ENCODE data around the gene HID1. TPM values are rescaled to one million over a fixed set of nuclear protein-coding genes. Genes with fewer than 3 reads are reported as not detected.

HID1 gene
- total and polyA plus RNA-seq, 2 of the 4 experiments (the other 2 are of a cell fraction): 0.18 to 1.7 TPM

DNA sequence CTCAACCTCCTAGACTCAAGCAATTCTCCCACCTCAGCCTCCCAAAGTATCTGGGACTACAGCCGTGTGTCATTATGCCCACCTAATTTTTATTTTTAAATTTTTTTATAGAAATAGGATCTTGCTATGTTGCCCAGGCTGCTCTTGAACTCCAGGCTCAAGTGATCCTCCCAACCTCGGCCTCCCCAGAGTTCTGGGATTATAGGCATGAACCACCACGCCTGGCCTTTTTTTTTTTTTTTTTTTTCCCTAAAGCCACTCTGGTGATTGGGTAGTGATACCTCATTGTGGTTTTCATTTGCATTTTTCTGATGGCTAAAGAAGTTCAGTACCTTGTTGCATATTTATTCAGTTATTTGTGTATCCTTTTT is 13.6 kb upstream of the HID1 start:
- Histone ChIP-seq H4K5ac (ENCODE audit: low read depth, low read length) (no peak overlapping the region), H3K9ac (ENCODE audit: low read depth, low read length) (no peak overlapping the region), H3K4ac (ENCODE audit: low read depth, low read length) (no peak overlapping the region), H3K4me3 (ENCODE audit: insufficient read depth, low read depth, low read length) (no peak overlapping the region), H3K14ac (replicated peaks; ENCODE audit: low read depth, low read length) (no peak overlapping the region), H2BK5ac (ENCODE audit: low read depth, low read length, poor library complexity, severe bottlenecking) (no peak overlapping the region), H2BK120ac (ENCODE audit: low read depth, low read length) (no peak overlapping the region), H3K27me3 (ENCODE audit: control insufficient read depth, insufficient read depth, low read length) (no peaks in the 10 kb centered on the region), H4K91ac (ENCODE audit: insufficient read depth, low read depth, low read length) (no peak overlapping the region), H3K4me2 (ENCODE audit: low read depth, low read length) (no peak overlapping the region), H3K79me1 (ENCODE audit: low read depth in 1 of 2, low read length in 2 of 2) (peaks cover 13 to 47% of the 10 kb centered on the region in 2 experiments; a peak in 3 of 4 replicates), H2BK15ac (ENCODE audit: low read depth, low read length) (no peak overlapping the region), H3K18ac (ENCODE audit: low read depth, low read length) (no peak overlapping the region), H3K23ac (ENCODE audit: low read depth, low read length) (no peak overlapping the region), H2AK5ac (ENCODE audit: low read depth, low read length) (no peak overlapping the region), H4K20me1 (ENCODE audit: insufficient read depth, low read length) (no peaks in the 10 kb centered on the region), H2BK20ac (ENCODE audit: low read depth, low read length) (no peak overlapping the region), H3K9me1 (ENCODE audit: insufficient read depth, low read length) (peaks cover 15% of the 10 kb centered on the region), H3K27ac (ENCODE audit: insufficient read depth, low read length) (no peak overlapping the region), H4K8ac (ENCODE audit: low read depth in 2 of 2, low read length in 2 of 2) (no peak overlapping the region), H3K56ac (ENCODE audit: extremely low read depth, insufficient read depth, low read length) (no peak overlapping the region), H3K9me3 (ENCODE audit: control insufficient read depth, insufficient read depth, low read length) (no peaks in the 10 kb centered on the region), H3K4me1 (ENCODE audit: control insufficient read depth, insufficient read depth, low read length) (peaks cover 17% of the 10 kb centered on the region), H3K36me3 (ENCODE audit: control insufficient read depth, insufficient read depth, low read length) (no peaks in the 10 kb centered on the region), H2AK9ac (replicated peaks; ENCODE audit: low read depth, low read length, poor library complexity) (no peak overlapping the region), H2AFZ (replicated peaks; ENCODE audit: low read length, poor library complexity) (no peak overlapping the region)
- dilution Hi-C loops (cut with HindIII; ENCODE audit: low sequenced_read_pairs, unreplicated experiment): no loop called here
- WGBS, 2 experiments (ENCODE audit: extremely low coverage in 2 of 2, insufficient read length in 1 of 2): no CpG with 5 or more reads among the region's 3 CpGs
- TF ChIP-seq MAZ (IDR thresholded peaks at IDR 0.05; ENCODE audit: borderline replicate concordance, low read depth, low read length) (no peak), MXI1 (IDR thresholded peaks at IDR 0.05; ENCODE audit: borderline replicate concordance, low read depth, low read length) (no peak), FOS (IDR thresholded peaks at IDR 0.05; ENCODE audit: low read depth, low read length) (no peak), RCOR1 (IDR thresholded peaks at IDR 0.05; ENCODE audit: insufficient replicate concordance, low read length) (no peak), POLR2A (IDR thresholded peaks at IDR 0.05; ENCODE audit: low read depth, low read length) (no peak), SMC3 (IDR thresholded peaks at IDR 0.05; ENCODE audit: low read depth, low read length) (no peak), BHLHE40 (IDR thresholded peaks at IDR 0.05; ENCODE audit: low read depth, low read length) (no peak), NFE2L2 (IDR thresholded peaks at IDR 0.05; ENCODE audit: low read depth, low read length) (no peak), RAD21 (IDR thresholded peaks at IDR 0.05; ENCODE audit: low read length) (no peak), CEBPB (IDR thresholded peaks at IDR 0.05; ENCODE audit: low read depth, low read length) (no peak), MAFK (IDR thresholded peaks at IDR 0.05; ENCODE audit: low read depth, low read length) (no peak), RFX5 (IDR thresholded peaks at IDR 0.05; ENCODE audit: low read depth, low read length) (no peak), CHD1 (IDR thresholded peaks at IDR 0.05; ENCODE audit: low read depth, low read length) (no peak)
- TF ChIP-seq, protein P1, sequence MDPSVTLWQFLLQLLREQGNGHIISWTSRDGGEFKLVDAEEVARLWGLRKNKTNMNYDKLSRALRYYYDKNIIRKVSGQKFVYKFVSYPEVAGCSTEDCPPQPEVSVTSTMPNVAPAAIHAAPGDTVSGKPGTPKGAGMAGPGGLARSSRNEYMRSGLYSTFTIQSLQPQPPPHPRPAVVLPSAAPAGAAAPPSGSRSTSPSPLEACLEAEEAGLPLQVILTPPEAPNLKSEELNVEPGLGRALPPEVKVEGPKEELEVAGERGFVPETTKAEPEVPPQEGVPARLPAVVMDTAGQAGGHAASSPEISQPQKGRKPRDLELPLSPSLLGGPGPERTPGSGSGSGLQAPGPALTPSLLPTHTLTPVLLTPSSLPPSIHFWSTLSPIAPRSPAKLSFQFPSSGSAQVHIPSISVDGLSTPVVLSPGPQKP (IDR thresholded peaks at IDR 0.05; ENCODE audit: borderline replicate concordance, low read depth, low read length): no peak
- TF ChIP-seq, protein P2, sequence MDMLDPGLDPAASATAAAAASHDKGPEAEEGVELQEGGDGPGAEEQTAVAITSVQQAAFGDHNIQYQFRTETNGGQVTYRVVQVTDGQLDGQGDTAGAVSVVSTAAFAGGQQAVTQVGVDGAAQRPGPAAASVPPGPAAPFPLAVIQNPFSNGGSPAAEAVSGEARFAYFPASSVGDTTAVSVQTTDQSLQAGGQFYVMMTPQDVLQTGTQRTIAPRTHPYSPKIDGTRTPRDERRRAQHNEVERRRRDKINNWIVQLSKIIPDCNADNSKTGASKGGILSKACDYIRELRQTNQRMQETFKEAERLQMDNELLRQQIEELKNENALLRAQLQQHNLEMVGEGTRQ (IDR thresholded peaks at IDR 0.05; ENCODE audit: low read depth, low read length): no peak
- TF ChIP-seq, protein P3, sequence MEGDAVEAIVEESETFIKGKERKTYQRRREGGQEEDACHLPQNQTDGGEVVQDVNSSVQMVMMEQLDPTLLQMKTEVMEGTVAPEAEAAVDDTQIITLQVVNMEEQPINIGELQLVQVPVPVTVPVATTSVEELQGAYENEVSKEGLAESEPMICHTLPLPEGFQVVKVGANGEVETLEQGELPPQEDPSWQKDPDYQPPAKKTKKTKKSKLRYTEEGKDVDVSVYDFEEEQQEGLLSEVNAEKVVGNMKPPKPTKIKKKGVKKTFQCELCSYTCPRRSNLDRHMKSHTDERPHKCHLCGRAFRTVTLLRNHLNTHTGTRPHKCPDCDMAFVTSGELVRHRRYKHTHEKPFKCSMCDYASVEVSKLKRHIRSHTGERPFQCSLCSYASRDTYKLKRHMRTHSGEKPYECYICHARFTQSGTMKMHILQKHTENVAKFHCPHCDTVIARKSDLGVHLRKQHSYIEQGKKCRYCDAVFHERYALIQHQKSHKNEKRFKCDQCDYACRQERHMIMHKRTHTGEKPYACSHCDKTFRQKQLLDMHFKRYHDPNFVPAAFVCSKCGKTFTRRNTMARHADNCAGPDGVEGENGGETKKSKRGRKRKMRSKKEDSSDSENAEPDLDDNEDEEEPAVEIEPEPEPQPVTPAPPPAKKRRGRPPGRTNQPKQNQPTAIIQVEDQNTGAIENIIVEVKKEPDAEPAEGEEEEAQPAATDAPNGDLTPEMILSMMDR (conservative IDR thresholded peaks at IDR 0.05; ENCODE audit: low read depth, low read length): no peak
- CTCF ChIA-PET: interaction anchor here (1.2 kb wide), 1 partner anchor 28 kb away, joined by 3 read pairs; no protein-coding TSS in a partner anchor
- ATAC-seq (ENCODE audit: low read depth) (no peak), DNase-seq (no peak)
- in situ Hi-C loops (cut with MboI; ENCODE audit: low sequenced_read_pairs): no loop called here
- intact Hi-C loops (cut with micrococcal nuclease): loop anchor here (5.0 kb wide), 1 partner anchor 126 kb away; no protein-coding TSS in a partner anchor
- POLR2A ChIA-PET (ENCODE audit: unreplicated experiment): no interaction called here
- BruUV-seq (replicated peaks): no TSS peak
